ENCODE results near the gene MESP2.

DNA sequence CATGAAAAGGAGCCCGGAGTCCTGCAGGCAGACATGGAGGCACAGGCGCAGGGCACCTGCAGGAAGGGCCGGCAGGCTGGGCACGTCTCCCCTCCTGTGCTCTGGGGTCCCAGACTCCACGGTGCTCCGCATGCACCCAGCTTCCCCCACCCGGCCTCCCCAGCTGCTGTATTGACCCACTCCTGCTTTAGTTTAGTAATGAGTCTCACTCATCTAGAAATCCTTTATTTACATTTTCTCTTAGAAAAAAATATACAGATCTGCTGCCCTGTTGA, 8.5 kb downstream of the MESP2 start:
- TF ChIP-seq CTCF (IDR thresholded peaks at IDR 0.05) (no peak), POLR2A (IDR thresholded peaks at IDR 0.05) (no peak)
